GM10248 (cell line): ENCODE results near the gene SPPL2B.

ENCODE experiments used
- CTCF ChIA-PET: fragments of 300-600 bp; sonication (Branson Sonifier 250); formaldehyde crosslinking; extraction: SDS; loops from one replicate; lab custom pipeline; 2021; ENCODE audit warnings: antibody characterized with exemption; lab: Yijun Ruan, JAX
- POLR2A ChIA-PET: fragments of 350-650 bp; sonication (Branson Sonifier 250); formaldehyde crosslinking; extraction: SDS; loops from one replicate; lab custom pipeline; 2020; ENCODE audit warnings: antibody characterized with exemption; lab: Yijun Ruan, JAX
- DNase-seq: peaks from one replicate; pipeline ENCODE4 v3.0.0; 2012; ENCODE audit errors: extremely low spot score
- CTCF ChIP-seq: IDR thresholded peaks from 2 replicates; pipeline ENCODE4 v1.5.1; 2012; ENCODE audit warnings: mild to moderate bottlenecking, low read depth; ENCODE audit errors: extremely low read depth, missing control alignments, control extremely low read depth

Gene SPPL2B

GRCh38 chr19:2302319-2303210 lies 25.9 kb upstream of the SPPL2B start:
- ChIA-PET POLR2A (interaction anchor here (0.6 to 1.0 kb wide), 3 partner anchors 15 to 151 kb away, joined by 3 to 5 read pairs (median 3); partner anchors contain the start of gene AP3D1), CTCF (interaction anchor here (1.1 to 1.5 kb wide), 2 partner anchors 14 to 89 kb away, joined by 3 read pairs; no protein-coding TSS in a partner anchor)
- TF ChIP-seq CTCF = no peak
- DNase-seq = no peak

DNA sequence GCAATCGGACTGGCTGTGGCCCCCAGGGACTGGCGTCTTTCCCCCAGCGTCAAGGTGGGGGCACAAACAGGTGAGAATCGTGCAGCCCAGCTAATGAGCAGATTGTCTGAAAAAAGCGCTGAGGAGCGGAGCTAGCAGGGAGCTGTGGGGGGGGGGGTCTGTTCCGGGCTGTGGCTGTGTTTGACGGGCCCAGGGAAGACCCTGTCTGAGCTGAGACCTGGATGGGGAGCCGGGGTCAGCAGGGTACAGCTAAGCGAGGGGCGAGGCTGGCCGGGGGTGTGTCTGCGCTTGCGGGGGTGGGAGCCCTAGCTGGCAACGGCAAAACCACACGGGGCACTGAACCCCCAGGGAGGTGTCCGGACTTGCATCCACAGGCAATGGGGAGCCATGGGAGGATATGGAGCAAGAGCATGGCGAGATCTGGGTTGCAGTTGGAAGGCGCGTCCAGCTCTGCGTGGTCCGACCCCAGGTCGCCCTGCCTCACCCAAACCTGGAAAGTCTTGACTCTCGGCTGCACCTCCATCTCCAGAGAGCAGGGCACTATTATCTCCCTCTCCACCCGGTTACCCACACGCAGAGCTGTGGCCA lies 25.2 kb upstream of the SPPL2B start:
- DNase-seq = no peak
- TF ChIP-seq CTCF = no peak
- ChIA-PET POLR2A (interaction anchor here (0.6 to 1.0 kb wide), 2 partner anchors 26 to 152 kb away, joined by 3 to 5 read pairs; partner anchors contain the start of gene AP3D1), CTCF (interaction anchor here (1.5 kb wide), 1 partner anchor 13 kb away, joined by 3 read pairs; no protein-coding TSS in a partner anchor)

DNA sequence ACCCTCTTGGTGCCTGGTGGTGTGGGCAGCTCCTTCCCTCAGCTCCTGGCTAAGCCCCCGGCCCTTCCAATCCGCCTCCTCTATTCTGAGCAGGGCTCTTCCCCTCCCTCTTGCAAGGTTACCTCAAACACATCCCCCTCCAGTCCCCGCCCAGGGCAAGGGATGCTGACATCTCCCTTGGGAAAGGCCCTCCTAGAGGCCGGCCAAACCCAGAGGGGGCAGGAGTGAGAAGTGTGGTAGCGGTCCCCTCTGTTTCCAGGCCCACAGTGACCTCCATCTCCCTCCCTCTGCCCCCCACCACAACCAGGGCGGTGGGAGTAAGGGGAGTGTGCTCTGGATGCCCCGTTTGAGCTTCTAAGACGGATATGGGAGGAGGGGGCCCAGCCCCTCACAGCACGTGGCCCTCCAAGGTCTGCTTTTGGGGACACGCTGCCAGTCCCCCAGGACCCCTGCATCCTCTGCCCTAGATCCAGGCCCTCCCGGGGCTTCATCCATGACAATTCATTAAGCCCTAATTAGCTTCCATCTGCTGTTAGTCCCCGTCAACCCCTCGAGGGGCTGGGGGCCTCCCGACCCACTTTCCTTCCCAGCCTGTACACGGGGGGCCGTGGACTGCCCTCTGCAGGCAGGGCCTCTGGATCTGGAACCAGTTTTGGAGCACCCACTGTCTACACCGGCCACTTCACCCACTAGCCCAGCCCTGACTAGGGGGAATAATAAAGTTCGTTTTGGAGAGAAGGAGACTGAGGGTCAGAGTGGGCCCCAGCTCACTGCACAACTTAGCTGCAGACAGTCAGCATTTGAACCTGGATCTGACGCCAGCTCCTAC lies 22.8 kb upstream of the SPPL2B start:
- ChIA-PET POLR2A (no interaction called here), CTCF (interaction anchor here (1.1 to 2.9 kb wide), 3 partner anchors 9 to 86 kb away, joined by 3 to 17 read pairs (median 5); no protein-coding TSS in a partner anchor)
- no peak for TF ChIP-seq CTCF
- DNase-seq = no peak

GRCh38 chr19:2306281-2306806 lies 22.1 kb upstream of the SPPL2B start:
- TF ChIP-seq CTCF = no peak
- no peak for DNase-seq
- ChIA-PET POLR2A (no interaction called here), CTCF (interaction anchor here (1.4 to 2.9 kb wide), 2 partner anchors 11 to 86 kb away, joined by 3 to 17 read pairs; no protein-coding TSS in a partner anchor)

DNA sequence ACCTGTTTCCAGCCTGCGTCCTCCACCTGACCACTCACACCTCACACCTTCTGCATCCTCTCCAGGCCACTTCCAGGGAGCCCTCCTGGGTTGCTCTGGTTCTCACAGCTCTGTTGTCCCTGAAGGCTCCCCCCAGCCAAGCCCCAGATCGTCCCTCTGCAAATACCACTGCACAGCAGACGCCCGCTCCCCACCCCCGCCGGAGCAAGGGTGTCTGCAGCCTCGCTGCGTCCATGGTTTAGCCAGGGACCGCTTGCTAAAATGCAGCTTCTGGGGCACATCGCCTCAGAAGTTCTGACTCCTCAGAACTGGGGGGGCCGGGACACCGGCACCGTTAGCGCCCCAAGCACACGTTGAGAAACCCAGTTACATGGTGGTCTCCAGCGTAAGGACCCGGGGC lies 21.5 kb upstream of the SPPL2B start:
- POLR2A ChIA-PET = no interaction called here
- TF ChIP-seq CTCF = no peak
- CTCF ChIA-PET = interaction anchor here (2.9 kb wide), 1 partner anchor 10 kb away, joined by 17 read pairs; no protein-coding TSS in a partner anchor
- no peak for DNase-seq
